Activated T-helper 17 cell treated with anti-CD3 and anti-CD28 coated beads, Interleukin-2, amount 50 U/mL, for 72 hours (primary cell): ENCODE results near the gene TCEAL9. TPM values are rescaled to one million over a fixed set of nuclear protein-coding genes. Genes with fewer than 3 reads are reported as not detected.
A peak's percentile ranks its signal among the peaks of the same experiment; 100 is the strongest.

Source experiments
- ATAC-seq: fragments of 150-1000 bp; cut with Tn5 transposase; replicated peaks from 2 replicates; pipeline ENCODE4 v1.10.0; 2021; ENCODE audit warnings: mild to moderate bottlenecking, moderate library complexity
- H3K27ac Mint-ChIP-seq: one replicate; pipeline ENCODE4 v1.8.0; 2022; ENCODE audit warnings: mixed read lengths
- H3K27me3 Mint-ChIP-seq: one replicate; pipeline ENCODE4 v1.8.0; 2022; ENCODE audit warnings: mixed read lengths
- H3K36me3 Mint-ChIP-seq: one replicate; pipeline ENCODE4 v1.8.0; 2022; ENCODE audit warnings: low read depth, mild to moderate bottlenecking, mixed read lengths
- H3K4me1 Mint-ChIP-seq: one replicate; pipeline ENCODE4 v1.8.0; 2022; ENCODE audit warnings: mixed read lengths
- H3K4me3 Mint-ChIP-seq: one replicate; pipeline ENCODE4 v1.8.0; 2022; ENCODE audit warnings: mild to moderate bottlenecking, mixed read lengths
- H3K9me3 Mint-ChIP-seq: one replicate; pipeline ENCODE4 v1.8.0; 2022; ENCODE audit warnings: mixed read lengths
- total RNA-seq, 2 donors: library from RNA; stranded (reverse); gene quantifications; one replicate each; pipeline ENCODE4 v1.2.3, GENCODE V29; 2022

The TCEAL9 gene
- total RNA-seq, 2 donors from 2014 or later, result 0.73 to 1.1 TPM

GRCh38 chrX:103386332-103386731 is 30.0 kb downstream of the TCEAL9 start:
- ATAC-seq, result no peak
- H3K4me1 Mint-ChIP-seq, result no peaks in the 10 kb centered on the region
- no peak overlapping the region for H3K4me3 Mint-ChIP-seq
- H3K9me3 Mint-ChIP-seq, result no peaks in the 10 kb centered on the region
- no peaks in the 10 kb centered on the region for H3K36me3 Mint-ChIP-seq
- peaks cover 6% of the 10 kb centered on the region for H3K27me3 Mint-ChIP-seq
- H3K27ac Mint-ChIP-seq, result no peak overlapping the region

GRCh38 chrX:103393487-103393886 is 37.2 kb downstream of the TCEAL9 start:
- H3K4me3 Mint-ChIP-seq, result no peak overlapping the region
- no peak overlapping the region for H3K27ac Mint-ChIP-seq
- H3K27me3 Mint-ChIP-seq, result peaks cover 3% of the 10 kb centered on the region
- no peaks in the 10 kb centered on the region for H3K4me1 Mint-ChIP-seq
- no peaks in the 10 kb centered on the region for H3K36me3 Mint-ChIP-seq
- ATAC-seq, result no peak
- no peaks in the 10 kb centered on the region for H3K9me3 Mint-ChIP-seq

GRCh38 chrX:103396186-103396585 is 39.9 kb downstream of the TCEAL9 start:
- peak; percentile 53 for ATAC-seq
- H3K27ac Mint-ChIP-seq, result no peak overlapping the region
- no peaks in the 10 kb centered on the region for H3K27me3 Mint-ChIP-seq
- no peaks in the 10 kb centered on the region for H3K36me3 Mint-ChIP-seq
- H3K9me3 Mint-ChIP-seq, result no peaks in the 10 kb centered on the region
- H3K4me3 Mint-ChIP-seq, result no peak overlapping the region
- H3K4me1 Mint-ChIP-seq, result no peaks in the 10 kb centered on the region

GRCh38 chrX:103396660-103397059 is 40.4 kb downstream of the TCEAL9 start:
- H3K36me3 Mint-ChIP-seq, result no peaks in the 10 kb centered on the region
- no peak overlapping the region for H3K27ac Mint-ChIP-seq

GRCh38 chrX:103397707-103398106 is 41.4 kb downstream of the TCEAL9 start:
- Mint-ChIP-seq H3K4me3 (no peak overlapping the region), H3K4me1 (no peaks in the 10 kb centered on the region), H3K9me3 (no peaks in the 10 kb centered on the region), H3K36me3 (no peaks in the 10 kb centered on the region), H3K27me3 (no peaks in the 10 kb centered on the region), H3K27ac (no peak overlapping the region)
- no peak for ATAC-seq

More at GRCh38 chrX:103396660-103397059, 40.4 kb downstream of the TCEAL9 start:
- H3K4me3 Mint-ChIP-seq, result no peak overlapping the region
- no peaks in the 10 kb centered on the region for H3K9me3 Mint-ChIP-seq
- no peaks in the 10 kb centered on the region for H3K27me3 Mint-ChIP-seq
- H3K4me1 Mint-ChIP-seq, result no peaks in the 10 kb centered on the region
- ATAC-seq, result no peak

GRCh38 chrX:103398421-103398864 is 42.1 kb downstream of the TCEAL9 start:
- Mint-ChIP-seq H3K9me3 (no peaks in the 10 kb centered on the region), H3K4me3 (no peak overlapping the region), H3K27ac (no peak overlapping the region), H3K36me3 (no peaks in the 10 kb centered on the region), H3K4me1 (no peaks in the 10 kb centered on the region), H3K27me3 (no peaks in the 10 kb centered on the region)
- peak; percentile 76 for ATAC-seq

- H3K9me3 Mint-ChIP-seq, result no peaks in the 10 kb centered on the region
- H3K27me3 Mint-ChIP-seq, result no peaks in the 10 kb centered on the region
- no peak overlapping the region for H3K4me3 Mint-ChIP-seq
- no peaks in the 10 kb centered on the region for H3K4me1 Mint-ChIP-seq
- H3K27ac Mint-ChIP-seq, result no peak overlapping the region
- H3K36me3 Mint-ChIP-seq, result no peaks in the 10 kb centered on the region
- no peak for ATAC-seq
Observed at GRCh38 chrX:103399744-103400143, 43.4 kb downstream of the TCEAL9 start.

GRCh38 chrX:103400931-103401330 is 44.6 kb downstream of the TCEAL9 start:
- Mint-ChIP-seq H3K4me1 (no peaks in the 10 kb centered on the region), H3K4me3 (no peak overlapping the region), H3K36me3 (no peaks in the 10 kb centered on the region), H3K27ac (no peak overlapping the region), H3K27me3 (no peaks in the 10 kb centered on the region), H3K9me3 (no peaks in the 10 kb centered on the region)
- ATAC-seq, result no peak

GRCh38 chrX:103404231-103405008 is 48.1 kb downstream of the TCEAL9 start:
- no peaks in the 10 kb centered on the region for H3K4me1 Mint-ChIP-seq
- no peaks in the 10 kb centered on the region for H3K9me3 Mint-ChIP-seq
- peak; percentile 83 for ATAC-seq
- H3K4me3 Mint-ChIP-seq, result peak overlapping the region; percentile 81
- no peaks in the 10 kb centered on the region for H3K27me3 Mint-ChIP-seq
- H3K36me3 Mint-ChIP-seq, result no peaks in the 10 kb centered on the region
- H3K27ac Mint-ChIP-seq, result peak overlapping the region; percentile 85

- Mint-ChIP-seq H3K27ac (peak overlapping the region; percentile 85), H3K36me3 (no peaks in the 10 kb centered on the region), H3K4me1 (no peaks in the 10 kb centered on the region), H3K9me3 (no peaks in the 10 kb centered on the region), H3K4me3 (peak overlapping the region; percentile 81), H3K27me3 (peaks cover 3% of the 10 kb centered on the region)
- no peak for ATAC-seq
Observed at GRCh38 chrX:103405009-103405333, 48.7 kb downstream of the TCEAL9 start.

GRCh38 chrX:103406256-103406655 is 50.0 kb downstream of the TCEAL9 start:
- no peak overlapping the region for H3K4me3 Mint-ChIP-seq
- no peaks in the 10 kb centered on the region for H3K36me3 Mint-ChIP-seq
- peaks cover 3% of the 10 kb centered on the region for H3K27me3 Mint-ChIP-seq
- ATAC-seq, result no peak
- H3K9me3 Mint-ChIP-seq, result no peaks in the 10 kb centered on the region
- H3K27ac Mint-ChIP-seq, result no peak overlapping the region
- H3K4me1 Mint-ChIP-seq, result no peaks in the 10 kb centered on the region

- ATAC-seq, result no peak
- H3K36me3 Mint-ChIP-seq, result no peaks in the 10 kb centered on the region
- no peaks in the 10 kb centered on the region for H3K9me3 Mint-ChIP-seq
- no peaks in the 10 kb centered on the region for H3K4me1 Mint-ChIP-seq
- no peak overlapping the region for H3K4me3 Mint-ChIP-seq
- no peak overlapping the region for H3K27ac Mint-ChIP-seq
- peaks cover 3% of the 10 kb centered on the region for H3K27me3 Mint-ChIP-seq
Observed at GRCh38 chrX:103407776-103408175, 51.5 kb downstream of the TCEAL9 start.

Other genes with a start within 250 kb of the TCEAL9 start
- gene BEX4, start 141.4 kb upstream of the TCEAL9 start, total RNA-seq, result 1 to 10 TPM; 5.0 to 7.3 TPM
- 10 to 100 TPM; 22.8 to 25.6 TPM for gene TCEAL8, start 101.4 kb upstream of the TCEAL9 start, total RNA-seq
- not detected for gene TCEAL5, start 79.8 kb upstream of the TCEAL9 start, total RNA-seq
- gene BEX2, start 45.5 kb upstream of the TCEAL9 start, total RNA-seq, result 1 to 10 TPM; 4.8 to 7.4 TPM
- not detected for gene TCEAL7, start 26.3 kb upstream of the TCEAL9 start, total RNA-seq
- 1 to 10 TPM; 3.5 to 9.4 TPM for gene BEX3, start 20.0 kb downstream of the TCEAL9 start, total RNA-seq
- gene RAB40A, start 163.0 kb downstream of the TCEAL9 start, total RNA-seq, result under 1 TPM; 0.26 to 0.45 TPM
- 10 to 100 TPM in 1 of 2 donors, 1 to 10 TPM in 1; 9.9 to 14.1 TPM for gene TCEAL4, start 229.0 kb downstream of the TCEAL9 start, total RNA-seq